ENCODE data around the gene XRCC5. TPM values are rescaled to one million over a fixed set of nuclear protein-coding genes. Genes with fewer than 3 reads are reported as not detected.

The XRCC5 gene
- total RNA-seq, 2 donors from 2014 or later = 492 to 493 TPM

- Mint-ChIP-seq H3K4me3 (no peak overlapping the region), H3K27ac (no peak overlapping the region), H3K36me3 (ENCODE audit: low read depth) (peaks cover 65% of the 10 kb centered on the region), H3K4me1 (peaks cover 16% of the 10 kb centered on the region), H3K9me3 (no peaks in the 10 kb centered on the region), H3K27me3 (ENCODE audit: insufficient read depth) (no peaks in the 10 kb centered on the region)
- Histone ChIP-seq H3K9ac (ENCODE audit: extremely low read depth, low read length, poor library complexity, severe bottlenecking) (no peak overlapping the region), H3K27me3 (ENCODE audit: control insufficient read depth, insufficient read depth, low read length, poor library complexity, severe bottlenecking) (no peaks in the 10 kb centered on the region), H3K36me3 (ENCODE audit: control insufficient read depth, insufficient read depth, low read length) (peaks cover 98% of the 10 kb centered on the region), H3K27ac (ENCODE audit: low read depth, low read length) (no peak overlapping the region), H3K4me3 (ENCODE audit: low read length) (no peak overlapping the region), H3K4me1 (ENCODE audit: control insufficient read depth, insufficient read depth, low read length) (no peaks in the 10 kb centered on the region), H3K9me3 (ENCODE audit: control insufficient read depth, low read length) (no peaks in the 10 kb centered on the region)
- TF ChIP-seq CTCF (conservative IDR thresholded peaks at IDR 0.05) = no peak
- 93% methylated on average over 1 of the region's 1 CpG; no CpG with 5 or more reads in 1 of the 2 experiments for WGBS, 2 experiments (ENCODE audit: insufficient coverage in 1 of 2, insufficient read length in 1 of 2)
- no peak for DNase-seq
These were observed 69.9 kb downstream of the XRCC5 start for GRCh38 chr2:216179015-216179414.

- no peaks in the 10 kb centered on the region for H3K27me3 ChIP-seq (ENCODE audit: control insufficient read depth, insufficient read depth, low read length, poor library complexity, severe bottlenecking)
- no peak overlapping the region for H3K27ac Mint-ChIP-seq
- H3K4me3 Mint-ChIP-seq = no peak overlapping the region
- no peaks in the 10 kb centered on the region for H3K27me3 Mint-ChIP-seq (ENCODE audit: insufficient read depth)
- peaks cover 21% of the 10 kb centered on the region for H3K4me1 Mint-ChIP-seq
- no peak for DNase-seq
- peaks cover under 1% of the 10 kb centered on the region for H3K4me1 ChIP-seq (ENCODE audit: control insufficient read depth, insufficient read depth, low read length)
- H3K4me3 ChIP-seq (ENCODE audit: low read length) = no peak overlapping the region
- no peak overlapping the region for H3K9ac ChIP-seq (ENCODE audit: extremely low read depth, low read length, poor library complexity, severe bottlenecking)
- H3K36me3 Mint-ChIP-seq (ENCODE audit: low read depth) = peaks cover 44% of the 10 kb centered on the region
- 89 to 96% methylated on average over 2 to 6 of the region's 6 CpGs for WGBS, 2 experiments (ENCODE audit: insufficient coverage in 1 of 2, insufficient read length in 1 of 2)
- no peaks in the 10 kb centered on the region for H3K9me3 ChIP-seq (ENCODE audit: control insufficient read depth, low read length)
- H3K27ac ChIP-seq (ENCODE audit: low read depth, low read length) = no peak overlapping the region
- TF ChIP-seq CTCF (conservative IDR thresholded peaks at IDR 0.05) = no peak
- H3K36me3 ChIP-seq (ENCODE audit: control insufficient read depth, insufficient read depth, low read length) = peaks cover 92% of the 10 kb centered on the region
- H3K9me3 Mint-ChIP-seq = no peaks in the 10 kb centered on the region
These were observed 72.2 kb downstream of the XRCC5 start for GRCh38 chr2:216181351-216181750.

- no peaks in the 10 kb centered on the region for H3K9me3 ChIP-seq (ENCODE audit: control insufficient read depth, low read length)
- 79 to 85% methylated on average over 2 of the region's 2 CpGs for WGBS, 2 experiments (ENCODE audit: insufficient coverage in 1 of 2, insufficient read length in 1 of 2)
- Mint-ChIP-seq H3K9me3 (no peaks in the 10 kb centered on the region), H3K27ac (no peak overlapping the region), H3K4me1 (peaks cover 27% of the 10 kb centered on the region), H3K27me3 (ENCODE audit: insufficient read depth) (no peaks in the 10 kb centered on the region), H3K36me3 (ENCODE audit: low read depth) (peaks cover 39% of the 10 kb centered on the region), H3K4me3 (no peak overlapping the region)
- H3K27me3 ChIP-seq (ENCODE audit: control insufficient read depth, insufficient read depth, low read length, poor library complexity, severe bottlenecking) = no peaks in the 10 kb centered on the region
- H3K36me3 ChIP-seq (ENCODE audit: control insufficient read depth, insufficient read depth, low read length) = peaks cover 91% of the 10 kb centered on the region
- no peak overlapping the region for H3K9ac ChIP-seq (ENCODE audit: extremely low read depth, low read length, poor library complexity, severe bottlenecking)
- peaks cover 5% of the 10 kb centered on the region for H3K4me1 ChIP-seq (ENCODE audit: control insufficient read depth, insufficient read depth, low read length)
- no peak overlapping the region for H3K27ac ChIP-seq (ENCODE audit: low read depth, low read length)
- TF ChIP-seq CTCF (conservative IDR thresholded peaks at IDR 0.05) = no peak
- DNase-seq = no peak
- no peak overlapping the region for H3K4me3 ChIP-seq (ENCODE audit: low read length)
These were observed 72.9 kb downstream of the XRCC5 start for GRCh38 chr2:216181953-216182461.
